ENCODE data around the gene TMEM229B.

Gene TMEM229B

DNA sequence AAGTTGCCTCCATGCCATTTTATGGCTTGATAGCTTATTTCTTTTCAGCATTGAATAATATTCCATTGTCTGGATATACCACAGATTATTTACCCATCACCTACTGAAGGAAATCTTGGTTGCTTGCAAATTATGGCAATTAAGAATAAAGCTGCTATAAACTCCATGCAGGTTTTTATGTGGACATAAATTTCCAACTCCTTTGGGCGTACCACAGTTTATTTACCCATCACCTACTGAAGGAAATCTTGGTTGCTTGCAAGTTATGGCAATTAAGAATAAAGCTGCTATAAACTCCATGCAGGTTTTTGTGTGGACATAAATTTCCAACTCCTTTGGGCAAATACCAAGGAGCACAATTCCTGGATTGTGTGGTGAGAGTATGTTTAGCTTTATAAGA is 32.0 kb upstream of the TMEM229B start:
- H3K4me3 ChIP-seq (ENCODE audit: low read length, poor library complexity, severe bottlenecking) = no peak overlapping the region
- TF ChIP-seq, protein P1, sequence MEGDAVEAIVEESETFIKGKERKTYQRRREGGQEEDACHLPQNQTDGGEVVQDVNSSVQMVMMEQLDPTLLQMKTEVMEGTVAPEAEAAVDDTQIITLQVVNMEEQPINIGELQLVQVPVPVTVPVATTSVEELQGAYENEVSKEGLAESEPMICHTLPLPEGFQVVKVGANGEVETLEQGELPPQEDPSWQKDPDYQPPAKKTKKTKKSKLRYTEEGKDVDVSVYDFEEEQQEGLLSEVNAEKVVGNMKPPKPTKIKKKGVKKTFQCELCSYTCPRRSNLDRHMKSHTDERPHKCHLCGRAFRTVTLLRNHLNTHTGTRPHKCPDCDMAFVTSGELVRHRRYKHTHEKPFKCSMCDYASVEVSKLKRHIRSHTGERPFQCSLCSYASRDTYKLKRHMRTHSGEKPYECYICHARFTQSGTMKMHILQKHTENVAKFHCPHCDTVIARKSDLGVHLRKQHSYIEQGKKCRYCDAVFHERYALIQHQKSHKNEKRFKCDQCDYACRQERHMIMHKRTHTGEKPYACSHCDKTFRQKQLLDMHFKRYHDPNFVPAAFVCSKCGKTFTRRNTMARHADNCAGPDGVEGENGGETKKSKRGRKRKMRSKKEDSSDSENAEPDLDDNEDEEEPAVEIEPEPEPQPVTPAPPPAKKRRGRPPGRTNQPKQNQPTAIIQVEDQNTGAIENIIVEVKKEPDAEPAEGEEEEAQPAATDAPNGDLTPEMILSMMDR (conservative IDR thresholded peaks at IDR 0.05; ENCODE audit: low read length) = no peak
- no peak for TF ChIP-seq EZH2phosphoT487 (IDR thresholded peaks at IDR 0.05; ENCODE audit: borderline replicate concordance)
- peaks cover 5% of the 10 kb centered on the region for H3K4me1 ChIP-seq (ENCODE audit: insufficient read depth, low read length, poor library complexity, severe bottlenecking)
- no peaks in the 10 kb centered on the region for H3K79me2 ChIP-seq (ENCODE audit: insufficient read depth, low read length)
- H3K27me3 ChIP-seq (ENCODE audit: insufficient read depth, low read length, poor library complexity, severe bottlenecking) = peaks cover 41% of the 10 kb centered on the region
- H3F3A ChIP-seq (ENCODE audit: low read depth) = no peaks in the 10 kb centered on the region
- no peak overlapping the region for H3K9ac ChIP-seq (ENCODE audit: low read depth, low read length, poor library complexity, severe bottlenecking)
- no peak overlapping the region for H2AFZ ChIP-seq (ENCODE audit: low read length)
- no peaks in the 10 kb centered on the region for H3K9me3 ChIP-seq (ENCODE audit: insufficient read depth, low read depth, low read length)
- H3K9me2 ChIP-seq (replicated peaks; ENCODE audit: low read depth, low read length) = no peaks in the 10 kb centered on the region
- H4K20me1 ChIP-seq (ENCODE audit: insufficient read depth, low read length, poor library complexity, severe bottlenecking) = no peaks in the 10 kb centered on the region
- no peak overlapping the region for H3K4me2 ChIP-seq (ENCODE audit: low read depth, low read length, poor library complexity, severe bottlenecking)
- no peaks in the 10 kb centered on the region for H3K36me3 ChIP-seq (ENCODE audit: insufficient read depth, low read length)

DNA sequence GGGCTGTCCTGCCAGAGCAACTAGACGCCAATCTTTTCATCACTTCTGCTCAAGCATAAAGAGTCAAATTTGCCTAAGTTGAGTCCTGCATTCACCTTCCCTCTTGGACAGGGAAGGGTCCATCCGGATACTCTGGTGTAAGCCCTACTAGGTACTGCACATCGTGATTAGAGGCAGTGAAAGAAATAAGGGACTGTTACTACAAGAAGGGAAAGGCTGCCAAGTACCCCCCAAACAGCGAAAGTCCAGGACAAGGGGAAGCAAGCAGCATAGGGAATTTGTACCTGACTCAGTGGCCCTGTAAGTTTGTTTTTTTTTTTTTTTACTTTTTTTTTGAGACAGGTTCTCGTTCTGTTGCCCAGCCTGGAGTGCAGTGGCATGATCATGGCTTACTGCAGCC is 30.9 kb upstream of the TMEM229B start:
- TF ChIP-seq, protein P1 (conservative IDR thresholded peaks at IDR 0.05; ENCODE audit: low read length) = no peak
- no peak for TF ChIP-seq EZH2phosphoT487 (IDR thresholded peaks at IDR 0.05; ENCODE audit: borderline replicate concordance)
- no peaks in the 10 kb centered on the region for H4K20me1 ChIP-seq (ENCODE audit: insufficient read depth, low read length, poor library complexity, severe bottlenecking)
- no peak overlapping the region for H2AFZ ChIP-seq (ENCODE audit: low read length)
- no peak overlapping the region for H3K4me2 ChIP-seq (ENCODE audit: low read depth, low read length, poor library complexity, severe bottlenecking)
- H3K4me1 ChIP-seq (ENCODE audit: insufficient read depth, low read length, poor library complexity, severe bottlenecking) = peaks cover under 1% of the 10 kb centered on the region
- H3K9ac ChIP-seq (ENCODE audit: low read depth, low read length, poor library complexity, severe bottlenecking) = no peak overlapping the region
- no peaks in the 10 kb centered on the region for H3K9me3 ChIP-seq (ENCODE audit: insufficient read depth, low read depth, low read length)
- H3K36me3 ChIP-seq (ENCODE audit: insufficient read depth, low read length) = no peaks in the 10 kb centered on the region
- H3K27me3 ChIP-seq (ENCODE audit: insufficient read depth, low read length, poor library complexity, severe bottlenecking) = peaks cover 41% of the 10 kb centered on the region
- H3K4me3 ChIP-seq (ENCODE audit: low read length, poor library complexity, severe bottlenecking) = no peak overlapping the region
- H3K79me2 ChIP-seq (ENCODE audit: insufficient read depth, low read length) = no peaks in the 10 kb centered on the region
- H3K9me2 ChIP-seq (replicated peaks; ENCODE audit: low read depth, low read length) = no peaks in the 10 kb centered on the region
- no peaks in the 10 kb centered on the region for H3F3A ChIP-seq (ENCODE audit: low read depth)

DNA sequence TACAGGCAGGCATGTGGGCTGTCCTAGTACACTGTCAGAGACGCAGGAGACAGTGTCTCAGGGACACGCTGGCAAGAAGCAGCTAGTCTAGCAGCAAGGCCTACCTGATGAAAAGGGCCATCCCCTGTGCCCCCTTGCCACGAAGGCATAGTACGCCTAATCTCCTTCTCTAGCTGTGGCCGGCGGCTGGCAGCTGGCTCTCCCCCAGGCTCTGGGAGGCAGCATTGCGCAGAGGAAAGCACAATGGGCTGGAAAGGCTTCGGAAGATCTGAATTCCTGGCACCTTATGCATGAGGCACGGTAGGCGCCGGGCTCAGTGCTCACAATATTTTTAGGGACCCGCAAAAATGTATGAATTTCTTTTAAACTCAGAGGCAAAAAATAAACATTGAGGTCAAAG is 28.6 kb upstream of the TMEM229B start:
- TF ChIP-seq EZH2phosphoT487 (IDR thresholded peaks at IDR 0.05; ENCODE audit: borderline replicate concordance) = no peak
- TF ChIP-seq, protein P1 (conservative IDR thresholded peaks at IDR 0.05; ENCODE audit: low read length) = no peak
- Histone ChIP-seq H3F3A (ENCODE audit: low read depth) (peaks cover 5% of the 10 kb centered on the region; the same call in 1 of the 2 replicates), H3K9me2 (replicated peaks; ENCODE audit: low read depth, low read length) (no peaks in the 10 kb centered on the region), H3K4me1 (ENCODE audit: insufficient read depth, low read length, poor library complexity, severe bottlenecking) (no peaks in the 10 kb centered on the region), H3K27me3 (ENCODE audit: insufficient read depth, low read length, poor library complexity, severe bottlenecking) (peaks cover 28% of the 10 kb centered on the region), H3K4me3 (ENCODE audit: low read length, poor library complexity, severe bottlenecking) (no peak overlapping the region), H3K79me2 (ENCODE audit: insufficient read depth, low read length) (no peaks in the 10 kb centered on the region), H3K9ac (ENCODE audit: low read depth, low read length, poor library complexity, severe bottlenecking) (no peak overlapping the region), H3K36me3 (ENCODE audit: insufficient read depth, low read length) (no peaks in the 10 kb centered on the region), H2AFZ (ENCODE audit: low read length) (no peak overlapping the region), H4K20me1 (ENCODE audit: insufficient read depth, low read length, poor library complexity, severe bottlenecking) (no peaks in the 10 kb centered on the region), H3K9me3 (ENCODE audit: insufficient read depth, low read depth, low read length) (no peaks in the 10 kb centered on the region), H3K4me2 (ENCODE audit: low read depth, low read length, poor library complexity, severe bottlenecking) (no peak overlapping the region)

Data from Loucy (cell line).